Left ventricle myocardium inferior (tissue), 1 donor: ENCODE data around the gene TICRR. TPM values are rescaled to one million over a fixed set of nuclear protein-coding genes. Genes with fewer than 3 reads are reported as not detected.

Experiments used
- DNase-seq: peaks from one replicate; pipeline ENCODE4 v3.0.0-alpha.2; 2020
- H3K27ac ChIP-seq: fragments of 200-600 bp; replicated peaks from 2 replicates; pipeline ENCODE4 v1.8.0; 2021
- H3K27me3 ChIP-seq: fragments of 200-600 bp; 2 replicates; pipeline ENCODE4 v1.8.0; 2021; ENCODE audit warnings: low read depth
- H3K36me3 ChIP-seq: fragments of 200-600 bp; 2 replicates; pipeline ENCODE4 v1.8.0; 2021
- H3K4me1 ChIP-seq: fragments of 200-600 bp; 2 replicates; pipeline ENCODE4 v1.8.0; 2021
- H3K4me3 ChIP-seq: fragments of 200-600 bp; 2 replicates; pipeline ENCODE4 v1.8.0; 2021; ENCODE audit warnings: mild to moderate bottlenecking, moderate library complexity
- H3K9me3 ChIP-seq: fragments of 200-600 bp; replicated peaks from 2 replicates; pipeline ENCODE4 v1.8.0; 2021
- intact Hi-C: fragments of 100-400 bp; cut with micrococcal nuclease; formaldehyde crosslinking; loops from one replicate; pipeline ENCODE4 v1.11.0; 2022
- total RNA-seq: library from RNA; stranded (reverse); fragmentation: NEBNext Ultra II Directional; extraction: Animal tissue kit (Norgen Biotek cat#: 25700); gene quantifications from one replicate; pipeline ENCODE4 v1.2.1, GENCODE V29; 2021
- TF ChIP-seq, protein P1 (sequence below): fragments of 200-600 bp; IDR thresholded peaks from 2 replicates; pipeline ENCODE4 v1.8.0; 2021; ENCODE audit warnings: antibody characterized with exemption, mild to moderate bottlenecking, borderline replicate concordance
- donor health status: DM: no; HTN: yes; CAD: no; lungs with severe emphysema.

The TICRR gene
- total RNA-seq, 1 donor from 2014 or later = 0.08 TPM

DNA sequence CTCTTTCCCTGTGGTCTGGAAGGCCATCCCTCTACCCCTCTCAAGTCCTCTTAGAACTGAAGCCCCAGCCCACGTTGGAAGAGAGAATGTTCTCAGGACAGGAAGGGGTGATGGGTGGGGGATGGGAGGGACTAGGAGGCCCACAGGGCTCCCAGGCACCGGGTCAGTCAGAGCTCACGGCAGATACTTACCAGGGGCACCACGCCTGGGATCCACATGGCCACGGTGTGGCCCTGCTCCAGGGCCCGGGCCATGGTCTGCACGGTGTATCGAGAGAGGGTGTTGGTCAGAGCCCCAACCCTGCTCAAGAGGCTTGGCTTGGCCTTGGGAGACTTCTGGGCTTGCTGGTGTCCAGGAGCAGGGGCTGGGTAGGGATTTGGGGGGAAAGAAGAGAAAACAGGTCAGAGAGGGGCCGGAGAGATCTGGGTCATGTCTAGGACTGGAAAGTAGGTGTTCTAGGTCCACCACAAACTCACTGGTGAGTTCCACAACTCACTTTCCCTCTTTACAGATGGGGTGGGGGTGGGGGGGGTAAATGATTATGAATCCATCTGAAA is 94.1 kb downstream of the TICRR start:
- Histone ChIP-seq H3K27ac (no peak overlapping the region), H3K27me3 (no peaks in the 10 kb centered on the region), H3K36me3 (no peaks in the 10 kb centered on the region), H3K4me1 (peaks cover 17% of the 10 kb centered on the region), H3K9me3 (no peaks in the 10 kb centered on the region), H3K4me3 (no peak overlapping the region)
- intact Hi-C loops = no loop called here
- TF ChIP-seq, protein P1, sequence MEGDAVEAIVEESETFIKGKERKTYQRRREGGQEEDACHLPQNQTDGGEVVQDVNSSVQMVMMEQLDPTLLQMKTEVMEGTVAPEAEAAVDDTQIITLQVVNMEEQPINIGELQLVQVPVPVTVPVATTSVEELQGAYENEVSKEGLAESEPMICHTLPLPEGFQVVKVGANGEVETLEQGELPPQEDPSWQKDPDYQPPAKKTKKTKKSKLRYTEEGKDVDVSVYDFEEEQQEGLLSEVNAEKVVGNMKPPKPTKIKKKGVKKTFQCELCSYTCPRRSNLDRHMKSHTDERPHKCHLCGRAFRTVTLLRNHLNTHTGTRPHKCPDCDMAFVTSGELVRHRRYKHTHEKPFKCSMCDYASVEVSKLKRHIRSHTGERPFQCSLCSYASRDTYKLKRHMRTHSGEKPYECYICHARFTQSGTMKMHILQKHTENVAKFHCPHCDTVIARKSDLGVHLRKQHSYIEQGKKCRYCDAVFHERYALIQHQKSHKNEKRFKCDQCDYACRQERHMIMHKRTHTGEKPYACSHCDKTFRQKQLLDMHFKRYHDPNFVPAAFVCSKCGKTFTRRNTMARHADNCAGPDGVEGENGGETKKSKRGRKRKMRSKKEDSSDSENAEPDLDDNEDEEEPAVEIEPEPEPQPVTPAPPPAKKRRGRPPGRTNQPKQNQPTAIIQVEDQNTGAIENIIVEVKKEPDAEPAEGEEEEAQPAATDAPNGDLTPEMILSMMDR = no peak
- no peak for DNase-seq

DNA sequence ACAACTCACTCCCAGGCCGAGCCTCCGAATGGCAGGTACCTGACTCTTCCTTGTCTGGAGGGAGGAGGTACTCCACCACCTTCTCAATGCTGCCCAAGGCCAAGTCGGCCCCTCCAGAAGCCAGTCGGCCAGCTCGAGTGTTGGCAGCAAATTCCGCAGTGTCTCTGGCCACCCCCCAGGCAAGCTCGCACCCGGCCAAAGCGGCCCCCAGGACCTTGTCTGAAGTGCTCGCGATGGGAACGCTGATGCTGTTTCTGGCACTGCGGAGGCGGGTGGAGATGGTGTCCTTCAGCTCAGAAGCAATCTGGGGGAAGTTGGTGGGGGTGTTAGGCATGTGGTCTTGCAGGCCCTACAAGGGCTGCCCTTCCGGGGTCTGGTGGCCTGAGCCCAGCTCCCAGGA is 94.7 kb downstream of the TICRR start:
- Histone ChIP-seq H3K27me3 (no peaks in the 10 kb centered on the region), H3K9me3 (no peaks in the 10 kb centered on the region), H3K27ac (no peak overlapping the region), H3K4me3 (no peak overlapping the region), H3K4me1 (peaks cover 11% of the 10 kb centered on the region), H3K36me3 (no peaks in the 10 kb centered on the region)
- intact Hi-C loops = no loop called here
- TF ChIP-seq, protein P1 = no peak
- DNase-seq = no peak

DNA sequence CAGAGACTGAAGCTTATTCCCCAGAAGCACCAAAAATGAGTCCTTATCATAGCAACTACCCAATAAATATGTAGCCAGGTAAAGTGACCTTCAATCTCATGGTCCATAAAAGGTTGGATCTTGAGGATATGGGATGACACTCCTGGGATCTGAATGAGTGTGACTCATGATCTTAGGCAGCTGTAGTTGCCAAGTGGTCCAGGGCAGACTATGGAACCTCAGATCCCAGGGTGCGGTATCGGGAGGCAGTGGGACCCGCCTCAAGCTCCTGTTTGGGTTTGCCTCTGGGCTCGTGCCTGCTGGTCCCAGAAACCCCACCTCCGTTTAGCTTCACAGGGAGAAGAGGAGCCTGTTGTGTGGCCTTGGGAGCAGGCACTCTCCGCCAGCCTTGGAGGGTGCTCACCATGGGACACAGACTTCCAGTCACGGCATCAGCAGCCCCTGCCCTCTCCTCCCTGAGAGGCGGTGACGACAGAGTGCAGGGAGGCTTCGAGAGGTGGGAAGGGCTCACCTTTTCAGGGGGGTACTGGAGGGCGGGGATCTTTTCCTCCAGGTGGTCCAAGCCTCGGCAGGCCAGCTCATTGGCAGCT is 95.8 kb downstream of the TICRR start:
- no peak for DNase-seq
- no peaks in the 10 kb centered on the region for H3K9me3 ChIP-seq

DNA sequence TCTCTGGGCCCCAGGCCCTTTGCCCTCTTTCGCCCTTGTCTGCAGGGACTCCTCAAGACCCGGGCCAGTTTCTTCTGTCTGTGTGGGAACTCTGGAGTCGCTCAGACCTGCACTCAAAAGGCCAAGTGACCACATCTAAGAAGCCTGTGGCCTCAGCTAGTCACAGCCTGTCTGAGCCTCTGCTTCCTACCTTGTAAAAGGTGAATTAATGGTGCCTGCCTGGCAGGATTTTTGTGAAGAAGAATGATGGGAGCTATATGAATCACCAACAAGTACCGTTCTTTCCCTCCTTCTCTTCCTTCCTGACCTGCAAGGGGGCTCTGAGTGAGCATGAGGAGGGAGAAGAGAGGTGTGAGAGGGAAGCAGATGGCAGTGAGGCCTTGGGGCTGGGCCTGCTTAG is 96.4 kb downstream of the TICRR start:
- TF ChIP-seq, protein P1 = no peak
- H3K4me3 ChIP-seq = no peak overlapping the region
- H3K27me3 ChIP-seq = no peaks in the 10 kb centered on the region
- H3K4me1 ChIP-seq = no peaks in the 10 kb centered on the region
- no peaks in the 10 kb centered on the region for H3K9me3 ChIP-seq
- no peak overlapping the region for H3K27ac ChIP-seq
- no peak for DNase-seq
- H3K36me3 ChIP-seq = no peaks in the 10 kb centered on the region
- intact Hi-C loops = no loop called here

More for the DNA sequence above, 95.8 kb downstream of the TICRR start:
- H3K36me3 ChIP-seq = no peaks in the 10 kb centered on the region
- H3K27me3 ChIP-seq = no peaks in the 10 kb centered on the region
- no peak overlapping the region for H3K27ac ChIP-seq
- no peak overlapping the region for H3K4me3 ChIP-seq
- peaks cover 2% of the 10 kb centered on the region for H3K4me1 ChIP-seq
- intact Hi-C loops = no loop called here
- TF ChIP-seq, protein P1 = no peak

DNA sequence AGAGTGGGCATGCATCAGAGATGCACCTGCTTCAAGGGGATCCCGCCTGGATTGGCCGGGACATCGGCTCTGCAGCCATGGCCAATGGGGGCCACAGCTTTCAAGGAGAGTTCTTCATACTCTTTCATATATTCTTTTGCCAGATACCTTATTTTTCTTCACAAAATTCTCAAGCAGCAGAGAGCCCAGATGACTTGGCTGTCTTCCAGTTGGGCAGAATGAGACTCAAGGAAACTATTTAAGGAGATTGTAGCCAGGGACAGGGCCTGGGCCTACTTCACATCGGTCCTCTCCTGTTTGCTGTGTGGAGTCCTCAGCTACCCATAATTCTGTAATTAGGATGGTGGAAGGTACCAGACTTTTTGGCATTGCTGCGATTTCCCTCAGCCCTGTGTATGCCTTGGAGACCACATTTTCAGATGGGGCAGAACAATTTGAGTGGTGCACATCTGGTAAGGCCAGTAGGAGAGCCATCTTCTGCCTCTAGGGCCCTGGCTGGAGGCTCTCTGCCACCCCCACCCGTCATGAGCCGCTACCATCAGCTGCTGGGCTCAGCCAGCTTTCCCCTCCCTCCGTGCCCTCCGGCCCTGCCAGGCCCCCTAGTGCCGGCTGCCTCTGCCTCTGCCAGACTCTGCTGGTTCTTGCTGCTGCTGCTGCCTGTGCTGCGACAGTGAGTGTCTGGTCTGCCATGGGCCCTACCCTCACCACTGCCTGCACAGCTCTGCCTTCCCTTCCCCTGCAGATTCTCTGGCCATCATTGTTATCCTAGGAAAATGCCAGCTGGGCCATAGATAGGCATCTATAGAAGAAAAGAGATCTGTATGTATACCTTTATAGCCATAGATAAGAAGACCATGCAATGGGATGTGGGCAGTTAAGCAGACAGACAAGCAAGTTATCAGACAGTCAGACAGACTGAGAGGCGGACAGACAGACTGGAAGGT is 97.2 kb downstream of the TICRR start:
- no peaks in the 10 kb centered on the region for H3K27me3 ChIP-seq
- H3K9me3 ChIP-seq = no peaks in the 10 kb centered on the region
- DNase-seq = no peak
- H3K4me1 ChIP-seq = no peaks in the 10 kb centered on the region
- intact Hi-C loops = no loop called here
- no peak overlapping the region for H3K4me3 ChIP-seq
- H3K36me3 ChIP-seq = no peaks in the 10 kb centered on the region
- no peak overlapping the region for H3K27ac ChIP-seq
- TF ChIP-seq, protein P1 = no peak
